K562 (cell line): Measurements from ENCODE around the gene PLCB1. TPM values are rescaled to one million over a fixed set of nuclear protein-coding genes. Genes with fewer than 3 reads are reported as not detected.

Experiments used
- ATAC-seq: fragments of 200-7000 bp; cut with Tn5 transposase; 3 replicates; pipeline ENCODE4 v1.9.1; 2020; ENCODE audit warnings: moderate library complexity
- BruUV-seq: library from RNA; stranded (reverse); fragments of 400-500 nt; replicated peaks from 2 replicates; lab custom pipeline; 2021; lab: Mats Ljungman, UMichigan
- CTCF ChIA-PET: fragments of 300-600 bp; formaldehyde crosslinking; extraction: SDS; loops from one replicate; lab custom pipeline; 2021; ENCODE audit warnings: low intra/inter-chr PET ratio; lab: Yijun Ruan, JAX
- POLR2A ChIA-PET: fragments of 300-600, 350-650 bp; sonication (Branson Sonifier 250); formaldehyde crosslinking; extraction: SDS; loops from one replicate; lab custom pipeline; 2021; ENCODE audit warnings: antibody characterized with exemption, inconsistent platforms; lab: Yijun Ruan, JAX
- DNase-seq, 4 experiments: peaks; one replicate each; pipeline versions ENCODE4 v3.0.0 to v3.0.0-alpha.2; 2011 to 2018; ENCODE audit warnings: low spot score in 3 of 4, mixed read lengths in 3 of 4; ENCODE audit errors: extremely low read depth in 1 of 4
- FAIRE-seq: peaks from 2 replicates; lab custom pipeline; 2011; peaks lifted over from hg19 to GRCh38; lab: Jason Lieb, UNC
- H2AFZ ChIP-seq: 2 replicates; pipeline ENCODE4 v1.6.0; 2011; ENCODE audit warnings: low read depth, low read length, control low read depth, inconsistent platforms
- H3K27ac ChIP-seq: fragments of 200-600 bp; 3 replicates; pipeline ENCODE4 v1.8.0; 2011; ENCODE audit warnings: low read depth, mild to moderate bottlenecking, control low read depth, inconsistent platforms, low read length, moderate library complexity, mixed read lengths; ENCODE audit errors: extremely low read depth
- H3K27me3 ChIP-seq, 2 experiments: fragments of 300-600 bp in 1 of 2; 2 replicates in 1 of 2; 3 replicates in 1 of 2; pipeline versions ENCODE4 v1.6.0 to v1.8.0; 2011; ENCODE audit warnings: inconsistent platforms in 2 of 2, low read length in 2 of 2, mild to moderate bottlenecking in 1 of 2, mixed read lengths in 1 of 2, moderate library complexity in 1 of 2; ENCODE audit not compliant: control insufficient read depth in 2 of 2, insufficient read depth in 2 of 2
- H3K36me3 ChIP-seq: fragments of 300-600 bp; 3 replicates; pipeline ENCODE4 v1.8.0; 2011; ENCODE audit warnings: mild to moderate bottlenecking, low read length, inconsistent platforms; ENCODE audit not compliant: control insufficient read depth, insufficient read depth
- H3K4me1 ChIP-seq, 2 experiments: fragments of 200-600 bp in 1 of 2; replicated peaks in 1 of 2; 2 replicates in 1 of 2; 3 replicates in 1 of 2; pipeline versions ENCODE4 v1.5.1 to v1.8.0; 2011; ENCODE audit warnings: inconsistent platforms in 2 of 2, low read length in 2 of 2, mild to moderate bottlenecking in 1 of 2, mixed read lengths in 1 of 2, moderate library complexity in 1 of 2; ENCODE audit not compliant: control insufficient read depth in 2 of 2, insufficient read depth in 2 of 2
- H3K4me2 ChIP-seq: 2 replicates; pipeline ENCODE4 v1.6.1; 2011; ENCODE audit warnings: low read length, control low read depth, inconsistent platforms, mixed read lengths; ENCODE audit not compliant: insufficient read depth
- H3K4me3 ChIP-seq: fragments of 200-600 bp; sonication (generic), shearing (Covaris generic); 2 replicates; pipeline ENCODE4 v1.5.1; 2016; ENCODE audit warnings: control low read depth, inconsistent platforms
- H3K79me2 ChIP-seq: fragments of 200-600 bp; 3 replicates; pipeline ENCODE4 v1.8.0; 2011; ENCODE audit warnings: low read length, inconsistent platforms; ENCODE audit not compliant: control insufficient read depth, insufficient read depth
- H3K9ac ChIP-seq, 2 experiments: 2 replicates each; pipeline versions ENCODE4 v1.6.0 to v1.6.1; 2011; ENCODE audit warnings: low read depth in 2 of 2, low read length in 2 of 2, control low read depth in 1 of 2, inconsistent platforms in 1 of 2, mild to moderate bottlenecking in 1 of 2, mixed read lengths in 1 of 2; ENCODE audit not compliant: insufficient read depth in 1 of 2
- H3K9me1 ChIP-seq: one replicate; pipeline ENCODE4 v1.6.0; 2011; ENCODE audit warnings: inconsistent platforms, mild to moderate bottlenecking, low read length, moderate library complexity; ENCODE audit not compliant: control insufficient read depth, insufficient read depth
- H3K9me3 ChIP-seq: replicated peaks from 2 replicates; pipeline ENCODE4 v1.5.1; 2011; ENCODE audit warnings: low read depth, low read length, inconsistent platforms; ENCODE audit not compliant: control insufficient read depth, insufficient read depth
- H4K20me1 ChIP-seq: replicated peaks from 2 replicates; pipeline ENCODE4 v1.6.1; 2011; ENCODE audit warnings: low read length, inconsistent platforms, mixed read lengths; ENCODE audit not compliant: control insufficient read depth, insufficient read depth
- ARID1B ChIP-seq: fragments of 450-650 bp; IDR thresholded peaks from 2 replicates; pipeline ENCODE4 v1.6.1; 2016; ENCODE audit warnings: antibody characterized with exemption, mild to moderate bottlenecking, inconsistent platforms
- ATF1 ChIP-seq, 2 experiments: fragments of 450-650 bp in 1 of 2; IDR thresholded peaks; 2 replicates each; pipeline ENCODE4 v1.6.1; 2016; ENCODE audit warnings: missing compliant biosample characterization in 1 of 2, missing genetic modification characterization in 1 of 2
- BCOR ChIP-seq: fragments of 450-650 bp; IDR thresholded peaks from 2 replicates; pipeline ENCODE4 v1.6.1; 2016
- CSDE1 ChIP-seq, 2 experiments: fragments of 450-650 bp; IDR thresholded peaks; 2 replicates each; pipeline ENCODE4 v1.6.1; 2016; ENCODE audit warnings: mild to moderate bottlenecking in 1 of 2
- ELF4 ChIP-seq: fragments of 450-650 bp; formaldehyde crosslinking; IDR thresholded peaks from 2 replicates; pipeline ENCODE4 v1.4.0; 2022; ENCODE audit warnings: missing genetic modification characterization
- ETV1 ChIP-seq: fragments of 450-650 bp; conservative IDR thresholded peaks from 2 replicates; pipeline ENCODE4 v1.6.1; 2016; ENCODE audit warnings: missing genetic modification characterization, control low read depth, low read depth, missing compliant biosample characterization
- PHF20 ChIP-seq: fragments of 450-650 bp; IDR thresholded peaks from 2 replicates; pipeline ENCODE4 v1.6.1; 2018; ENCODE audit not compliant: partially characterized antibody
- PML ChIP-seq: IDR thresholded peaks from 2 replicates; pipeline ENCODE4 v1.6.1; 2012; ENCODE audit warnings: low read length, inconsistent platforms
- SNIP1 ChIP-seq: fragments of 450-650 bp; IDR thresholded peaks from 2 replicates; pipeline ENCODE4 v1.7.1; 2017; ENCODE audit warnings: low read depth, mild to moderate bottlenecking
- SNRNP70 ChIP-seq: fragments of 200-400 bp; formaldehyde crosslinking; optimal IDR thresholded peaks from 2 replicates; pipeline ENCODE3; 2017; ENCODE audit warnings: low read depth, low read length
- U2AF2 ChIP-seq: fragments of 200-400 bp; formaldehyde crosslinking; optimal IDR thresholded peaks from 2 replicates; pipeline ENCODE3; 2017; ENCODE audit warnings: low read depth, mild to moderate bottlenecking, low read length
- ZBTB8A ChIP-seq: fragments of 450-650 bp; IDR thresholded peaks from 2 replicates; pipeline ENCODE4 v1.6.1; 2018; ENCODE audit warnings: mild to moderate bottlenecking, moderate library complexity; ENCODE audit not compliant: partially characterized antibody
- ZFPM2 ChIP-seq: fragments of 250-450 bp; sonication (Bioruptor Pico); IDR thresholded peaks from 2 replicates; pipeline ENCODE4 v1.5.1; 2022; ENCODE audit warnings: mild to moderate bottlenecking
- ZNF143 ChIP-seq: sonication (generic); formaldehyde crosslinking; IDR thresholded peaks from 2 replicates; pipeline ENCODE4 v1.9.0; 2022; ENCODE audit warnings: mild to moderate bottlenecking, missing genetic modification reagents
- ZNF197 ChIP-seq: fragments of 200-800 bp; sonication (Bioruptor generic); IDR thresholded peaks from 2 replicates; pipeline ENCODE4 v1.6.1; 2016; ENCODE audit warnings: low read depth, missing genetic modification characterization, missing compliant biosample characterization
- ZSCAN32 ChIP-seq: fragments of 450-650 bp; formaldehyde crosslinking; IDR thresholded peaks from 2 replicates; pipeline ENCODE4 v1.4.0; 2020; ENCODE audit warnings: mild to moderate bottlenecking, moderate library complexity
- WGBS: fragments of 100-300 bp; shearing (Covaris generic); methylation state at CpG from one replicate; pipeline ENCODE4 v1.1.6; 2016; ENCODE audit warnings: low coverage, mixed read lengths; ENCODE audit not compliant: insufficient coverage; ENCODE audit errors: missing lambda C conversion rate; 5-methylcytosine and 5-hydroxymethylcytosine counted together
- in situ Hi-C: fragments of 300-500 bp; cut with MboI; formaldehyde crosslinking; loops from 4 replicates; pipeline ENCODE4 v1.15.0; 2018; ENCODE audit warnings: inconsistent platforms, mixed read lengths
- intact Hi-C: fragments of 100-400 bp; cut with micrococcal nuclease; formaldehyde crosslinking; loops from 2 replicates; pipeline ENCODE4 v1.14.2; 2022
- polyA plus RNA-seq, 8 experiments: library from polyadenylated mRNA; depleted of rRNA in 4 of 8; stranded (reverse) in 5 of 8; unstranded in 3 of 8; fragments of >200 nt; fragmentation: Nextera tagmentation in 2 of 8; fragmentation: Illumina TruSeq in 1 of 8; extraction: Ambion mirVana in 2 of 8; extraction: Trizol in 1 of 8; gene quantifications; 2 replicates each; pipeline versions ENCODE4 v1.2.1 to v1.2.3, GENCODE V29; 2011 to 2014; ENCODE audit warnings: inconsistent platforms in 1 of 8, missing spikeins in 1 of 8
- total RNA-seq, 7 experiments: library from RNA; depleted of rRNA in 6 of 7; stranded (reverse); fragments of >200 nt in 6 of 7; fragmentation: Illumina TruSeq in 2 of 7; extraction: Trizol in 2 of 7; gene quantifications; 2 replicates each; pipeline versions ENCODE4 v1.2.1 to v1.2.3, GENCODE V29; 2011 to 2021; ENCODE audit warnings: low replicate concordance in 1 of 7
- TF ChIP-seq, protein P1 (sequence below): fragments of 450-650 bp; formaldehyde crosslinking; IDR thresholded peaks from 2 replicates; pipeline ENCODE4 v1.4.0; 2020; ENCODE audit warnings: mild to moderate bottlenecking, moderate library complexity
- TF ChIP-seq, protein P2 (sequence below): sonication (generic); formaldehyde crosslinking; IDR thresholded peaks from 2 replicates; pipeline ENCODE4 v1.8.0; 2022; ENCODE audit warnings: missing genetic modification reagents, mild to moderate bottlenecking, borderline replicate concordance
- TF ChIP-seq, protein P3 (sequence below): fragments of 250-450 bp; sonication (Bioruptor Pico); IDR thresholded peaks from 2 replicates; pipeline ENCODE4 v1.5.0; 2021

PLCB1 gene
- total and polyA plus RNA-seq, 9 of the 15 experiments (the other 6 are each of a cell fraction or from before 2014, with no cell fraction given), result 0.34 to 3.1 (median 1.3) TPM

DNA sequence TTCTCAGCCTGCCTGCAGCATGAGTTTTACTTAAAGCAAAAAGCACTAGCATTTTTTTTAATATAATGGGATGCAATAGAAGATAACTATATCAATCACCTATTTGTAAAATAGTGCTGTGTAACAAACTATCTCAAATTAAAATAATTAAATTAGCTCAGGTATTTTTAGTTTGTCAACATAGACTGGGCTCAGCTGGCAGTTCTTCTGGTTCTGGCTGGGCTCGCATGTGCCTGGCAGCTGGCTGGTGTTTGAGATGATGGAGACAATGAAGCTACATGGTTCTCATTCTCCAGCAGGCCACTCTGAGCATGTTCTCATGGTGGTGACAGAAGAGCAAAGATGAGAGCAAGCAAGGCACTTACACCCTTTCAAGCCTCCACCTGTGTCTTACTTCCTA is 181.0 kb downstream of the PLCB1 start (continued):
- TF ChIP-seq ATF1 (CRISPR knock-in tag; IDR thresholded peaks at IDR 0.05), result no peak
- TF ChIP-seq ATF1 (tag; IDR thresholded peaks at IDR 0.05), result no peak
- no peak for TF ChIP-seq PML
- TF ChIP-seq ZBTB8A, result no peak
- TF ChIP-seq ETV1, result no peak
- TF ChIP-seq ZFPM2, result no peak
- TF ChIP-seq, protein P1, sequence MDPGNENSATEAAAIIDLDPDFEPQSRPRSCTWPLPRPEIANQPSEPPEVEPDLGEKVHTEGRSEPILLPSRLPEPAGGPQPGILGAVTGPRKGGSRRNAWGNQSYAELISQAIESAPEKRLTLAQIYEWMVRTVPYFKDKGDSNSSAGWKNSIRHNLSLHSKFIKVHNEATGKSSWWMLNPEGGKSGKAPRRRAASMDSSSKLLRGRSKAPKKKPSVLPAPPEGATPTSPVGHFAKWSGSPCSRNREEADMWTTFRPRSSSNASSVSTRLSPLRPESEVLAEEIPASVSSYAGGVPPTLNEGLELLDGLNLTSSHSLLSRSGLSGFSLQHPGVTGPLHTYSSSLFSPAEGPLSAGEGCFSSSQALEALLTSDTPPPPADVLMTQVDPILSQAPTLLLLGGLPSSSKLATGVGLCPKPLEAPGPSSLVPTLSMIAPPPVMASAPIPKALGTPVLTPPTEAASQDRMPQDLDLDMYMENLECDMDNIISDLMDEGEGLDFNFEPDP (CRISPR knock-in tag), result no peak

DNA sequence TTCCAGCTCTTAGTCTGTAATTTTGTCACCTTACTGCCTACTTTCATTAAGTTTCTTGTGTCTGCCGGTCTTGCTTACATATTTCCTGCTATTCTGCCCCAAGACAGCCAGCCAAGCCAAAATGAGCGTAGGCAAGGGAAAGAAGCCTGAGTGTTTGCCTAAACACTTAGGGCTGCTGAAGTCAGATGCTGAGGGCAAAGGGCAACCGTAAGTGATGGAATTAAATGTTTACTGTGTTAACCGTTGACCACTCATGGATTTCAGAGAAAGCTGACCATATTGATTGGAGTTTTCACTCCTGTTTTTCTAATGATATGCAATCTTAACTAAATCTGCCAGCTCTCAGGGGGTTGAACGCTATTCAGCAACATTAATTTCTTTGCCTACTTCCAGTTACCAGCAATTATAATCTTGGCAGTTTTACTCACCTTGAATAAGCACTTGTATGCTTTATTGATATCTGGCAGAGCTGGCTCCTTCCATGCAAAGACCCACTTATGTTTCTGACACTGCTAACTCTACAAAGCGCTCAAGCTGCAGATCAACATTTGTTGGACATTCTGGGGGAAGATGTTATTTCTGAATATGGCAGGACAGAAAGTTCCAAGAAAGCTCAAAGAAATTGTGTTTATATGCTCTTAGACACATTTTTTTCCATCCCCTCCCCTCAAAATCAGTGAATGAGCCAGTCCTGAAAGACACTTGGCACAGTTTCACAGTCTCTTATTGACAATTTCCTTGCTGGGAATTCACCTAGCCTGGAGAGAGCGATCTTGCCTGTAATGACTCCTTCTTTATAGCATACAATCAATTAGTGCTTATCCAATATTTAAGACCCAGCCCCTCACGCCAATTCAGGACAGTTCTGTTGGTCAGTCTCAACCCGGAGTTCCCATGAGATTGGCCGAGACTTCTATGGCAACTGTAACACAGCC is 183.8 kb downstream of the PLCB1 start:
- no peak overlapping the region for H2AFZ ChIP-seq
- ChIA-PET POLR2A (no interaction called here), CTCF (no interaction called here)
- ATAC-seq (no peak), DNase-seq (no peak), FAIRE-seq (no peak)
- WGBS, result 1% methylated on average over 6 of the region's 10 CpGs
- in situ Hi-C loops, result no loop called here
- intact Hi-C loops, result no loop called here
- no TSS peak for BruUV-seq
- no peak overlapping the region for H3K9ac ChIP-seq
- H3K4me2 ChIP-seq, result no peak overlapping the region
- TF ChIP-seq SNIP1 (no peak), U2AF2 (no peak), SNRNP70 (no peak), BCOR (no peak), ELF4 (CRISPR knock-in tag) (no peak), ZNF143 (no peak), ZNF197 (CRISPR knock-in tag) (no peak), PHF20 (no peak), ARID1B (no peak), CSDE1 (IDR thresholded peaks at IDR 0.05) (no peak), ZSCAN32 (CRISPR knock-in tag) (no peak)
- TF ChIP-seq, protein P2, sequence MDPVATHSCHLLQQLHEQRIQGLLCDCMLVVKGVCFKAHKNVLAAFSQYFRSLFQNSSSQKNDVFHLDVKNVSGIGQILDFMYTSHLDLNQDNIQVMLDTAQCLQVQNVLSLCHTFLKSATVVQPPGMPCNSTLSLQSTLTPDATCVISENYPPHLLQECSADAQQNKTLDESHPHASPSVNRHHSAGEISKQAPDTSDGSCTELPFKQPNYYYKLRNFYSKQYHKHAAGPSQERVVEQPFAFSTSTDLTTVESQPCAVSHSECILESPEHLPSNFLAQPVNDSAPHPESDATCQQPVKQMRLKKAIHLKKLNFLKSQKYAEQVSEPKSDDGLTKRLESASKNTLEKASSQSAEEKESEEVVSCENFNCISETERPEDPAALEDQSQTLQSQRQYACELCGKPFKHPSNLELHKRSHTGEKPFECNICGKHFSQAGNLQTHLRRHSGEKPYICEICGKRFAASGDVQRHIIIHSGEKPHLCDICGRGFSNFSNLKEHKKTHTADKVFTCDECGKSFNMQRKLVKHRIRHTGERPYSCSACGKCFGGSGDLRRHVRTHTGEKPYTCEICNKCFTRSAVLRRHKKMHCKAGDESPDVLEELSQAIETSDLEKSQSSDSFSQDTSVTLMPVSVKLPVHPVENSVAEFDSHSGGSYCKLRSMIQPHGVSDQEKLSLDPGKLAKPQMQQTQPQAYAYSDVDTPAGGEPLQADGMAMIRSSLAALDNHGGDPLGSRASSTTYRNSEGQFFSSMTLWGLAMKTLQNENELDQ (CRISPR knock-in tag), result no peak
- TF ChIP-seq, protein P3, sequence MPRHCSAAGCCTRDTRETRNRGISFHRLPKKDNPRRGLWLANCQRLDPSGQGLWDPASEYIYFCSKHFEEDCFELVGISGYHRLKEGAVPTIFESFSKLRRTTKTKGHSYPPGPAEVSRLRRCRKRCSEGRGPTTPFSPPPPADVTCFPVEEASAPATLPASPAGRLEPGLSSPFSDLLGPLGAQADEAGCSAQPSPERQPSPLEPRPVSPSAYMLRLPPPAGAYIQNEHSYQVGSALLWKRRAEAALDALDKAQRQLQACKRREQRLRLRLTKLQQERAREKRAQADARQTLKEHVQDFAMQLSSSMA (CRISPR knock-in tag), result no peak
- H3K79me2 ChIP-seq, result no peaks in the 10 kb centered on the region
- H3K27ac ChIP-seq, result no peak overlapping the region
- H3K9me3 ChIP-seq, result no peaks in the 10 kb centered on the region
- H3K36me3 ChIP-seq, result no peaks in the 10 kb centered on the region
- no peak overlapping the region for H3K4me3 ChIP-seq
- no peaks in the 10 kb centered on the region for H3K4me1 ChIP-seq
- no peaks in the 10 kb centered on the region for H3K9me1 ChIP-seq
- H4K20me1 ChIP-seq, result no peaks in the 10 kb centered on the region
- no peaks in the 10 kb centered on the region for H3K27me3 ChIP-seq
